Mesenteric fat pad (tissue), 1 donor: ENCODE results near the gene PRKCZ. TPM values are rescaled to one million over a fixed set of nuclear protein-coding genes. Genes with fewer than 3 reads are reported as not detected.

Source experiments
- DNase-seq: peaks from one replicate; pipeline ENCODE4 v3.0.0-alpha.2; 2020; ENCODE audit warnings: low spot score
- total RNA-seq: library from RNA; stranded (reverse); fragmentation: NEBNext Ultra II Directional; extraction: Animal tissue kit (Norgen Biotek cat#: 25700); gene quantifications from one replicate; pipeline ENCODE4 v1.2.1, GENCODE V29; 2021
- donor health status: DM: yes; HTN: yes; CAD: no.

The PRKCZ gene
- total RNA-seq, 1 donor from 2014 or later, result 1.4 TPM

- DNase-seq, result no peak
Observed at GRCh38 chr1:2192031-2192995, 142.1 kb downstream of the PRKCZ start.

GRCh38 chr1:2193514-2194281 lies 143.5 kb downstream of the PRKCZ start:
- no peak for DNase-seq

- DNase-seq, result no peak
Observed at GRCh38 chr1:2194319-2194897, 144.2 kb downstream of the PRKCZ start, which contains the start of gene FAAP20. TSS of gene FAAP20 (minus strand) at chr1:2194772. CDS start at chr1:2194749, 23 bp downstream.

GRCh38 chr1:2194898-2195673 lies 144.9 kb downstream of the PRKCZ start:
- peak; percentile 97 for DNase-seq

- DNase-seq, result no peak
Observed at GRCh38 chr1:2195785-2196184, 145.6 kb downstream of the PRKCZ start.

GRCh38 chr1:2196901-2197638 lies 146.9 kb downstream of the PRKCZ start:
- no peak for DNase-seq

- DNase-seq, result no peak
Observed at GRCh38 chr1:2197707-2198165, 147.5 kb downstream of the PRKCZ start.

- no peak for DNase-seq
Observed at GRCh38 chr1:2198571-2198970, 148.4 kb downstream of the PRKCZ start.

- DNase-seq, result peak; percentile 95
Observed at GRCh38 chr1:2199042-2199810, 149.0 kb downstream of the PRKCZ start.

GRCh38 chr1:2200308-2200943 lies 150.2 kb downstream of the PRKCZ start:
- no peak for DNase-seq

- no peak for DNase-seq
Observed at GRCh38 chr1:2201062-2201461, 150.9 kb downstream of the PRKCZ start.

GRCh38 chr1:2202008-2202575 lies 151.9 kb downstream of the PRKCZ start:
- DNase-seq, result no peak

GRCh38 chr1:2202843-2203601 lies 152.8 kb downstream of the PRKCZ start:
- DNase-seq, result no peak

- no peak for DNase-seq
Observed at GRCh38 chr1:2203671-2204414, 153.6 kb downstream of the PRKCZ start.

GRCh38 chr1:2204415-2205190 lies 154.4 kb downstream of the PRKCZ start:
- no peak for DNase-seq
